ENCODE measurements around the gene ANKRD12. TPM values are rescaled to one million over a fixed set of nuclear protein-coding genes. Genes with fewer than 3 reads are reported as not detected.

ANKRD12 gene
- total and polyA plus RNA-seq, 2 of the 4 experiments (the other 2 are of a cell fraction): 2.6 to 12.9 TPM

DNA sequence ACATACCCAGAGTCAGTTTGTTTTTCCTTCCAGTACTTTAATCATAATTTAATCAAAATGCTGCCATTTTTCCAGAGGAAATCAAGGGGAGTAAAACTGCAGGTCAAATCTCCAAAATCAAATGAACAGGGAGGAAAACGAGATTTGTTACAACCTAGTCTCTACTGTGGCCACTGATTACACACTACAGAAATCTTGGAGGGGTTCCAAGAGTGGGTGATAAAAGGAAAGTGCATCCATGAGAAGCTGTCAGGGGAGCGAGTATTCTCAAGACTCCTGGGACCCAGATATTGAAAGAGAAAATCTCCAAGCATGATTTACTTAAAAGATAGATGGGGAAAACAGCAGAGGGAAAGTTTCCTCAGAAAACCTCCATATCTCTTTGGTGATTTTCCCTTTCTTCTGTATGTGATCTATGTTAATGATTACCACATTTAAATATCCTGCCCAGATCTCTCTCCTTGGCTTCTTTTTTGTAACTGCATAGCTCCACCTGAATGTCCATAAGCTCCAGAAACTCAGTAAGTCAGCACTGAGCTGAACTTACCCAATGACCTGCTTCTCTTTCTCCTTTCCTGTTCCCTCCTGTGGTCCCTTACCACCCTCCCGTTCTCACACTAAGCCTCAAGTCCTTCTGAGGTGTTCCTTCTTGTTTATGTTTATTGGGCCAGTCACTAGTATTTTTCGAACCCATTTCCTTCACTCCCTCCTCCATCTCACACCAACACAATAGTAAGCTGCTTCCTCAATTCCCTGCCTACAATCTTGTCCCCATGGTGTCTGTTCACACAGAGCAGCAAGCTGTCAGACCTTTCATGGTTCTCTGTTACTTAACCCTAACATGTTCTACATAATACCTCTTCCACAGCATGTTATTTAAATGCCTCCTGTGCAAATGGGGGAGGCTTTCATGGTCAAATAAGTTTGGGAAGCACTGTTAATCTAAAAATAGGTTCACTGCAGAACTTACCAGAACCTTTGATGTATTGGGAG, 124.1 kb downstream of the ANKRD12 start (continued):
- TF ChIP-seq FOS (IDR thresholded peaks at IDR 0.05; ENCODE audit: low read depth, low read length) (no peak), RAD21 (IDR thresholded peaks at IDR 0.05; ENCODE audit: low read length) (no peak)

DNA sequence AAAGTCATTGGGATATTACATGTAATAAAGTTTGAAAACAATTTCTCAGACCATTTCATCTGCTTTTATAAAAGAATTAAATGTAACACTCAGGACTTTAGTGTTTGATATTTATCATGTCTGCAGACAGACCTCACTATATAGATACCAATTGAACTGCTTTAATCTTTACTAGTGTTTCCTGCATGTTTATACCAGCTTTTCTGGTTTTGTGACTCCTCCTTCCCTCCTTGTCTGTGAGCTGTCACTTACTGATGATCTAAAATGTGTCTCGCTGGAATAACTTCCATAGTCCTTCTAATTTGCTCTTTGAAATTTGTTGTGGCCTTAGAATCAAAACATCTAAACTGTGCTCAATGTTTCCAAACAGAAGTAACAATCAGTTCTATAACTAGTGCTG, 126.7 kb downstream of the ANKRD12 start:
- Histone ChIP-seq H2BK120ac (ENCODE audit: low read depth, low read length) (no peak overlapping the region), H3K14ac (replicated peaks; ENCODE audit: low read depth, low read length) (no peak overlapping the region), H4K91ac (ENCODE audit: insufficient read depth, low read depth, low read length) (no peak overlapping the region), H3K4me2 (ENCODE audit: low read depth, low read length) (no peak overlapping the region), H3K9me1 (ENCODE audit: insufficient read depth, low read length) (peaks cover 3% of the 10 kb centered on the region; the same call in 1 of the 2 replicates), H3K4me1 (ENCODE audit: control insufficient read depth, insufficient read depth, low read length) (no peaks in the 10 kb centered on the region), H3K9ac (ENCODE audit: low read depth, low read length) (no peak overlapping the region), H3K36me3 (ENCODE audit: control insufficient read depth, insufficient read depth, low read length) (peaks cover 11% of the 10 kb centered on the region), H2AFZ (replicated peaks; ENCODE audit: low read length, poor library complexity) (no peak overlapping the region), H2BK15ac (ENCODE audit: low read depth, low read length) (no peak overlapping the region), H4K20me1 (ENCODE audit: insufficient read depth, low read length) (no peaks in the 10 kb centered on the region), H2BK20ac (ENCODE audit: low read depth, low read length) (no peak overlapping the region), H3K23ac (ENCODE audit: low read depth, low read length) (no peak overlapping the region), H3K18ac (ENCODE audit: low read depth, low read length) (no peak overlapping the region), H2AK5ac (ENCODE audit: low read depth, low read length) (no peak overlapping the region), H3K4ac (ENCODE audit: low read depth, low read length) (no peak overlapping the region), H3K27ac (ENCODE audit: insufficient read depth, low read length) (no peak overlapping the region), H4K5ac (ENCODE audit: low read depth, low read length) (no peak overlapping the region; the same call in 1 of the 2 replicates), H4K8ac (ENCODE audit: low read depth in 2 of 2, low read length in 2 of 2) (no peak overlapping the region), H3K79me1 (ENCODE audit: low read depth in 1 of 2, low read length in 2 of 2) (peaks cover 0 to 7% of the 10 kb centered on the region in 2 experiments; a peak in 2 of 4 replicates), H3K27me3 (ENCODE audit: control insufficient read depth, insufficient read depth, low read length) (no peaks in the 10 kb centered on the region), H3K56ac (ENCODE audit: extremely low read depth, insufficient read depth, low read length) (no peak overlapping the region), H3K4me3 (ENCODE audit: insufficient read depth, low read depth, low read length) (no peak overlapping the region), H3K9me3 (ENCODE audit: control insufficient read depth, insufficient read depth, low read length) (no peaks in the 10 kb centered on the region), H2AK9ac (replicated peaks; ENCODE audit: low read depth, low read length, poor library complexity) (no peak overlapping the region), H2BK5ac (ENCODE audit: low read depth, low read length, poor library complexity, severe bottlenecking) (no peak overlapping the region)
- no TSS peak for BruUV-seq (replicated peaks)
- no peak for DNase-seq
- dilution Hi-C loops (cut with HindIII; ENCODE audit: low sequenced_read_pairs, unreplicated experiment) (no loop called here), in situ Hi-C loops (cut with MboI; ENCODE audit: low sequenced_read_pairs) (no loop called here), intact Hi-C loops (cut with micrococcal nuclease) (no loop called here)
- CTCF ChIA-PET: interaction anchor here (0.8 kb wide), 1 partner anchor 14 kb away, joined by 3 read pairs; no protein-coding TSS in a partner anchor
- POLR2A ChIA-PET (ENCODE audit: unreplicated experiment): no interaction called here
- whole genome bisulfite sequencing, 2 experiments (ENCODE audit: extremely low coverage in 2 of 2, insufficient read length in 1 of 2): no CpG with 5 or more reads among the region's 1 CpG
- no peak for ATAC-seq (ENCODE audit: low read depth)
- TF ChIP-seq, protein P1, sequence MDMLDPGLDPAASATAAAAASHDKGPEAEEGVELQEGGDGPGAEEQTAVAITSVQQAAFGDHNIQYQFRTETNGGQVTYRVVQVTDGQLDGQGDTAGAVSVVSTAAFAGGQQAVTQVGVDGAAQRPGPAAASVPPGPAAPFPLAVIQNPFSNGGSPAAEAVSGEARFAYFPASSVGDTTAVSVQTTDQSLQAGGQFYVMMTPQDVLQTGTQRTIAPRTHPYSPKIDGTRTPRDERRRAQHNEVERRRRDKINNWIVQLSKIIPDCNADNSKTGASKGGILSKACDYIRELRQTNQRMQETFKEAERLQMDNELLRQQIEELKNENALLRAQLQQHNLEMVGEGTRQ (IDR thresholded peaks at IDR 0.05; ENCODE audit: low read depth, low read length): no peak
- TF ChIP-seq NFE2L2 (IDR thresholded peaks at IDR 0.05; ENCODE audit: low read depth, low read length) (no peak), SMC3 (IDR thresholded peaks at IDR 0.05; ENCODE audit: low read depth, low read length) (no peak), MAZ (IDR thresholded peaks at IDR 0.05; ENCODE audit: borderline replicate concordance, low read depth, low read length) (no peak), POLR2A (IDR thresholded peaks at IDR 0.05; ENCODE audit: low read depth, low read length) (no peak), MAFK (IDR thresholded peaks at IDR 0.05; ENCODE audit: low read depth, low read length) (no peak), FOS (IDR thresholded peaks at IDR 0.05; ENCODE audit: low read depth, low read length) (no peak), CHD1 (IDR thresholded peaks at IDR 0.05; ENCODE audit: low read depth, low read length) (no peak), MXI1 (IDR thresholded peaks at IDR 0.05; ENCODE audit: borderline replicate concordance, low read depth, low read length) (no peak)
- TF ChIP-seq, protein P2, sequence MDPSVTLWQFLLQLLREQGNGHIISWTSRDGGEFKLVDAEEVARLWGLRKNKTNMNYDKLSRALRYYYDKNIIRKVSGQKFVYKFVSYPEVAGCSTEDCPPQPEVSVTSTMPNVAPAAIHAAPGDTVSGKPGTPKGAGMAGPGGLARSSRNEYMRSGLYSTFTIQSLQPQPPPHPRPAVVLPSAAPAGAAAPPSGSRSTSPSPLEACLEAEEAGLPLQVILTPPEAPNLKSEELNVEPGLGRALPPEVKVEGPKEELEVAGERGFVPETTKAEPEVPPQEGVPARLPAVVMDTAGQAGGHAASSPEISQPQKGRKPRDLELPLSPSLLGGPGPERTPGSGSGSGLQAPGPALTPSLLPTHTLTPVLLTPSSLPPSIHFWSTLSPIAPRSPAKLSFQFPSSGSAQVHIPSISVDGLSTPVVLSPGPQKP (IDR thresholded peaks at IDR 0.05; ENCODE audit: borderline replicate concordance, low read depth, low read length): no peak
- TF ChIP-seq, protein P3, sequence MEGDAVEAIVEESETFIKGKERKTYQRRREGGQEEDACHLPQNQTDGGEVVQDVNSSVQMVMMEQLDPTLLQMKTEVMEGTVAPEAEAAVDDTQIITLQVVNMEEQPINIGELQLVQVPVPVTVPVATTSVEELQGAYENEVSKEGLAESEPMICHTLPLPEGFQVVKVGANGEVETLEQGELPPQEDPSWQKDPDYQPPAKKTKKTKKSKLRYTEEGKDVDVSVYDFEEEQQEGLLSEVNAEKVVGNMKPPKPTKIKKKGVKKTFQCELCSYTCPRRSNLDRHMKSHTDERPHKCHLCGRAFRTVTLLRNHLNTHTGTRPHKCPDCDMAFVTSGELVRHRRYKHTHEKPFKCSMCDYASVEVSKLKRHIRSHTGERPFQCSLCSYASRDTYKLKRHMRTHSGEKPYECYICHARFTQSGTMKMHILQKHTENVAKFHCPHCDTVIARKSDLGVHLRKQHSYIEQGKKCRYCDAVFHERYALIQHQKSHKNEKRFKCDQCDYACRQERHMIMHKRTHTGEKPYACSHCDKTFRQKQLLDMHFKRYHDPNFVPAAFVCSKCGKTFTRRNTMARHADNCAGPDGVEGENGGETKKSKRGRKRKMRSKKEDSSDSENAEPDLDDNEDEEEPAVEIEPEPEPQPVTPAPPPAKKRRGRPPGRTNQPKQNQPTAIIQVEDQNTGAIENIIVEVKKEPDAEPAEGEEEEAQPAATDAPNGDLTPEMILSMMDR (conservative IDR thresholded peaks at IDR 0.05; ENCODE audit: low read depth, low read length): no peak
